Gastroesophageal sphincter (tissue), 3 donors: Measurements from ENCODE around the gene ZNF521.

Experiments used
- CTCF ChIP-seq, 4 experiments: fragments of 200-600 bp in 2 of 4; fragments of 450-650 bp in 2 of 4; sonication (generic) in 1 of 4; IDR thresholded peaks; one replicate each; pipeline ENCODE4 v1.5.1; 2017 to 2019; ENCODE audit warnings: antibody characterized with exemption in 4 of 4, mild to moderate bottlenecking in 2 of 4, moderate library complexity in 2 of 4
- EP300 ChIP-seq: sonication (generic); formaldehyde crosslinking; IDR thresholded peaks from one replicate; pipeline ENCODE4 v1.6.1; 2017; ENCODE audit warnings: antibody characterized with exemption, mild to moderate bottlenecking
- POLR2A ChIP-seq, 2 donors: fragments of 450-650 bp; IDR thresholded peaks; one replicate each; pipeline ENCODE4 v1.6.1; 2017; ENCODE audit warnings: antibody characterized with exemption in 2 of 2, mild to moderate bottlenecking in 2 of 2, moderate library complexity in 1 of 2
- POLR2AphosphoS5 ChIP-seq: sonication (generic); formaldehyde crosslinking; IDR thresholded peaks from one replicate; pipeline ENCODE4 v1.6.1; 2017; ENCODE audit warnings: antibody characterized with exemption

GRCh38 chr18:25237571-25238267 is 114.2 kb downstream of the ZNF521 start:
- TF ChIP-seq CTCF (IDR thresholded peaks at IDR 0.05) (no peak), POLR2AphosphoS5 (no peak), POLR2A (IDR thresholded peaks at IDR 0.05) (no peak), EP300 (no peak)
